Calu3 (cell line): ENCODE measurements around the gene RNASE8. TPM values are rescaled to one million over a fixed set of nuclear protein-coding genes. Genes with fewer than 3 reads are reported as not detected.
"Not testable (repeated sequence)": the region's sequence is repeated elsewhere in the genome, so short reads cannot be mapped to it uniquely, and the experiment has no call there.

Experiments used
- BruUV-seq: library from RNA; stranded (reverse); fragments of 400-500 nt; replicated peaks from 2 replicates; lab custom pipeline; 2021; lab: Mats Ljungman, UMichigan
- CTCF ChIA-PET: fragments of 300-600 bp; sonication (Branson Sonifier 250); formaldehyde crosslinking; loops from one replicate; lab custom pipeline; 2022; ENCODE audit warnings: antibody characterized with exemption; lab: Charles Lee
- DNase-seq: peaks from one replicate; pipeline ENCODE4 v3.0.0; 2022
- H3K27ac Mint-ChIP-seq: one replicate; pipeline ENCODE4 v1.8.0; 2022; ENCODE audit warnings: mixed read lengths; ENCODE audit not compliant: unreplicated experiment
- H3K27me3 Mint-ChIP-seq: one replicate; pipeline ENCODE4 v1.8.0; 2022; ENCODE audit warnings: mixed read lengths; ENCODE audit not compliant: unreplicated experiment
- H3K36me3 Mint-ChIP-seq: one replicate; pipeline ENCODE4 v1.8.0; 2022; ENCODE audit warnings: mild to moderate bottlenecking, moderate library complexity, mixed read lengths; ENCODE audit not compliant: insufficient read depth, unreplicated experiment
- H3K4me1 Mint-ChIP-seq: one replicate; pipeline ENCODE4 v1.8.0; 2022; ENCODE audit warnings: mild to moderate bottlenecking, low read depth, mixed read lengths; ENCODE audit not compliant: unreplicated experiment
- H3K4me3 Mint-ChIP-seq: one replicate; pipeline ENCODE4 v1.8.0; 2022; ENCODE audit warnings: mild to moderate bottlenecking, low read depth, moderate library complexity, mixed read lengths; ENCODE audit not compliant: unreplicated experiment
- H3K9me3 Mint-ChIP-seq: one replicate; pipeline ENCODE4 v1.8.0; 2022; ENCODE audit warnings: low read depth, mixed read lengths; ENCODE audit not compliant: unreplicated experiment
- intact Hi-C: fragments of 100-400 bp; cut with micrococcal nuclease; formaldehyde crosslinking; loops from one replicate; pipeline ENCODE4 v1.10.0; 2022; ENCODE audit not compliant: unreplicated experiment
- total RNA-seq: library from RNA; stranded (reverse); gene quantifications from 2 replicates; pipeline ENCODE4 v1.2.3, GENCODE V29; 2022
- TF ChIP-seq, protein P1 (sequence below): fragments of 200-600 bp; IDR thresholded peaks from one replicate; pipeline ENCODE4 v1.8.0; 2022; ENCODE audit warnings: antibody characterized with exemption; ENCODE audit not compliant: unreplicated experiment

RNASE8 gene
- total RNA-seq, 1 experiment from 2014 or later, result not detected

DNA sequence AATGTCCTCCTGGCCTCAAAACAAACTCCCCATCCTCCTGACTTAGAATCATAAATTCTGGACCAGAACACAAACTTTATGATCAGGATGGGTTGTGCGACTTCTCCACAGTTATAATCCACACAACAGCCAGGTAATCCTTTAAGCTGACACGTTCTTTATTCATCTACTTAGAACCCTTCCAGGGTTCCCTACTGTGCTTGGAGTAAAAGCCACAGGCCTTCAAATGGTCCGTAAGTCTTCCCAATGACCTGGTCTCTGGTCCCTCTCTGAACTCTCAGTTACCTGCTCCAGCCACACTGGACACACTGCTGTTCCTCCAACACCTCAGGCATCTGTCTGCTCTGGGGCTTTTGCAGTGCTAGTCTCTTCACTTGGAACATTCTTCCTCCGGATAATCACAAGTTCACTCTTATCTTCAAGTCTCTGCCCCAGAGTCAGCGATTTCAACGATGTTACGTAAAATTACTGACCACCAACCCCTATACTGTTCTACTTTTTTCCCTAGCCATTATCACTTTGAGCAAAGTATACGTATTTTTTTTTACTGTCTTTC is 17.2 kb upstream of the RNASE8 start:
- DNase-seq, result no peak
- peaks cover 36% of the 10 kb centered on the region for H3K4me1 Mint-ChIP-seq
- intact Hi-C loops, result loop anchor here (1.0 to 10.0 kb wide), 3 partner anchors 26 to 186 kb away; no protein-coding TSS in a partner anchor
- no peak overlapping the region for H3K4me3 Mint-ChIP-seq
- H3K27ac Mint-ChIP-seq, result no peak overlapping the region
- H3K9me3 Mint-ChIP-seq, result no peaks in the 10 kb centered on the region
- TF ChIP-seq, protein P1, sequence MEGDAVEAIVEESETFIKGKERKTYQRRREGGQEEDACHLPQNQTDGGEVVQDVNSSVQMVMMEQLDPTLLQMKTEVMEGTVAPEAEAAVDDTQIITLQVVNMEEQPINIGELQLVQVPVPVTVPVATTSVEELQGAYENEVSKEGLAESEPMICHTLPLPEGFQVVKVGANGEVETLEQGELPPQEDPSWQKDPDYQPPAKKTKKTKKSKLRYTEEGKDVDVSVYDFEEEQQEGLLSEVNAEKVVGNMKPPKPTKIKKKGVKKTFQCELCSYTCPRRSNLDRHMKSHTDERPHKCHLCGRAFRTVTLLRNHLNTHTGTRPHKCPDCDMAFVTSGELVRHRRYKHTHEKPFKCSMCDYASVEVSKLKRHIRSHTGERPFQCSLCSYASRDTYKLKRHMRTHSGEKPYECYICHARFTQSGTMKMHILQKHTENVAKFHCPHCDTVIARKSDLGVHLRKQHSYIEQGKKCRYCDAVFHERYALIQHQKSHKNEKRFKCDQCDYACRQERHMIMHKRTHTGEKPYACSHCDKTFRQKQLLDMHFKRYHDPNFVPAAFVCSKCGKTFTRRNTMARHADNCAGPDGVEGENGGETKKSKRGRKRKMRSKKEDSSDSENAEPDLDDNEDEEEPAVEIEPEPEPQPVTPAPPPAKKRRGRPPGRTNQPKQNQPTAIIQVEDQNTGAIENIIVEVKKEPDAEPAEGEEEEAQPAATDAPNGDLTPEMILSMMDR, result no peak
- H3K36me3 Mint-ChIP-seq, result no peaks in the 10 kb centered on the region
- BruUV-seq, result no TSS peak
- H3K27me3 Mint-ChIP-seq, result peaks cover 70% of the 10 kb centered on the region
- CTCF ChIA-PET, result interaction anchor here (0.7 to 6.7 kb wide), 12 partner anchors 16 to 183 kb away, joined by 3 to 93 read pairs (median 4); partner anchors contain the start of genes ARHGEF40 and NDRG2

DNA sequence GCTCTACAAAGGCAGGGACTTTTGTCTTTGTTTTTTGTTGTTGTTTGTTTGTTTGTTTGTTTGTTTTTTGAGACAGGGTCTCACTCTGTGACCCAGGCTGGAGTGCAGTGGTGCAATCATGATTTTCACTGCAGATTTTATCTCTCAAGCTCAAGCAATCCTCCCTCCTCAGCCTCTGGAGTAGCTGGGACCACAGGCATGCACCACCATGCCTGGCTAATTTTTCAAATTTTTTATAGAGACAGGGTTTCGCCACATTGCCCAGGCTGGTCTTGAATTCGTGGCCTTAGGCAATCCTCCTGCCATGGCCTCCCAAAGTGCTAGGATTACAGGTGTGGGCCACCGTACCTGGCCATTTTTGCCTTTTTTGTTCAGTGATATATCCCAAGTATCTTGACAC is 16.7 kb upstream of the RNASE8 start:
- intact Hi-C loops, result loop anchor here (1.0 to 10.0 kb wide), 3 partner anchors 27 to 186 kb away; no protein-coding TSS in a partner anchor

DNA sequence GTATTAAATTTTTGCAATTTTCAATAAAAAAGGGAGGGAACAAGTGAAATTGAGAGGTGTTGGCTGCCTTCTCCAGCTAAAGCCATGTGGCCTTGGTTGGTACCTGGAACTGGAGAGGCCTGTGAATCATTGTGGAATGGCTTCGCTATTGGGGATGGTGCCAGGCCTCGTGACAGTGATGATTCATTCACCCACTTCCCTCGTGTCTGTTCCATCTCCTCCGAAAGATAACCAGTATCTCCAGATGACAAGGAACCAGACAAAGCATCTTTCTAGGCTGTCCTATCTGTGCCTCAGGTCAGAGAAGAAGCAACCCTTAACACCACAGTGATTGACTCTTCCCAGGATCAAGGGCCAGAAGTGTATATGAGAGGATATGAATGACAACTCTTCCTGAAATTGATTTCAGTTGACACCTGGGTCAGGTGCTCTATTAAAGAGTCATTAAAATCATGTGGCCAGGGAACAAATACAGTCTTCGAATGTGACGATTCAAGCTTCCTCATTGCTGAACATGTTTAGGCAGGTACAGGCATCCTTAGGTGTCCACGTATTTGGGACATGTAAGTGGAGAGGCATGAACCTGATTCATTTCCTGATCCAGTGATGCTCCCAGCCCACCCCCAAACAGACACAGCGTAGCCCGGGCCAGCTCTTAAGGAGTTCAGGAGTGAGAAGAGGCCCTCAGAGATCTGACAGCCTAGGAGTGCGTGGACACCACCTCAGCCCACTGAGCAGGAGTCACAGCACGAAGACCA is 15.8 kb upstream of the RNASE8 start, which contains the start of gene RNASE7:
TSS of gene RNASE7 (plus strand) at position 687 of the 758 bp plus-strand sequence. CDS start 631 bp downstream, outside the sequence.
- DNase-seq, result no peak
- peaks cover 36% of the 10 kb centered on the region for H3K4me1 Mint-ChIP-seq
- no peak within 1 kb of the TSS for H3K27ac Mint-ChIP-seq
- no peaks in the 10 kb centered on the region for H3K9me3 Mint-ChIP-seq
- CTCF ChIA-PET, result interaction anchor here (1.4 to 6.7 kb wide), 2 partner anchors 27 to 31 kb away, joined by 4 to 93 read pairs; no protein-coding TSS in a partner anchor
- no peak within 1 kb of the TSS for H3K4me3 Mint-ChIP-seq
- H3K36me3 Mint-ChIP-seq, result no peaks in the 10 kb centered on the region
- H3K27me3 Mint-ChIP-seq, result peaks cover 59% of the 10 kb centered on the region
- TF ChIP-seq, protein P1, result no peak
- BruUV-seq, result no TSS peak
- intact Hi-C loops, result loop anchor here (10.0 kb wide), 1 partner anchor 187 kb away; no protein-coding TSS in a partner anchor

More for the DNA sequence above, 16.7 kb upstream of the RNASE8 start:
- DNase-seq, BruUV-seq, H3K36me3 Mint-ChIP-seq, H3K27ac Mint-ChIP-seq, H3K4me3 Mint-ChIP-seq, H3K9me3 Mint-ChIP-seq: not testable (repeated sequence)
- H3K27me3 Mint-ChIP-seq, result peaks cover 67% of the 10 kb centered on the region
- CTCF ChIA-PET, result interaction anchor here (0.7 to 6.7 kb wide), 7 partner anchors 20 to 183 kb away, joined by 3 to 93 read pairs (median 6); partner anchors contain the start of gene ARHGEF40
- H3K4me1 Mint-ChIP-seq, result peaks cover 36% of the 10 kb centered on the region

DNA sequence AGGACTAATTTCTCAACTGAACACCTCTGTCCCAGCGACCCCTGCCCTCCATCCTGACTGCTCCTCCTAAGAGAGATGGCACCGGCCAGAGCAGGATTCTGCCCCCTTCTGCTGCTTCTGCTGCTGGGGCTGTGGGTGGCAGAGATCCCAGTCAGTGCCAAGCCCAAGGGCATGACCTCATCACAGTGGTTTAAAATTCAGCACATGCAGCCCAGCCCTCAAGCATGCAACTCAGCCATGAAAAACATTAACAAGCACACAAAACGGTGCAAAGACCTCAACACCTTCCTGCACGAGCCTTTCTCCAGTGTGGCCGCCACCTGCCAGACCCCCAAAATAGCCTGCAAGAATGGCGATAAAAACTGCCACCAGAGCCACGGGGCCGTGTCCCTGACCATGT is 14.7 kb upstream of the RNASE8 start:
- Mint-ChIP-seq H3K4me1 (peaks cover 34% of the 10 kb centered on the region), H3K4me3 (no peak overlapping the region), H3K9me3 (no peaks in the 10 kb centered on the region), H3K27me3 (peaks cover 60% of the 10 kb centered on the region), H3K36me3 (no peaks in the 10 kb centered on the region), H3K27ac (no peak overlapping the region)
- CTCF ChIA-PET, result interaction anchor here (6.7 kb wide), 1 partner anchor 28 kb away, joined by 93 read pairs; no protein-coding TSS in a partner anchor
- BruUV-seq, result no TSS peak
- TF ChIP-seq, protein P1, result no peak
- intact Hi-C loops, result loop anchor here (10.0 kb wide), 1 partner anchor 188 kb away; no protein-coding TSS in a partner anchor
- DNase-seq, result no peak
